HepG2 (cell line): ENCODE measurements around the gene ZNF625. TPM values are rescaled to one million over a fixed set of nuclear protein-coding genes. Genes with fewer than 3 reads are reported as not detected.
A peak's percentile ranks its signal among the peaks of the same experiment; 100 is the strongest.

ENCODE experiments used
- ARNT2 ChIP-seq: sonication (generic); formaldehyde crosslinking; IDR thresholded peaks from 2 replicates; pipeline ENCODE4 v1.8.0; 2022; ENCODE audit warnings: mild to moderate bottlenecking, low read depth, missing genetic modification reagents, moderate library complexity
- BCLAF1 ChIP-seq: fragments of 450-650 bp; IDR thresholded peaks from 2 replicates; pipeline ENCODE4 v1.6.1; 2017; ENCODE audit warnings: mild to moderate bottlenecking
- DNMT1 ChIP-seq: sonication (generic); formaldehyde crosslinking; IDR thresholded peaks from 2 replicates; pipeline ENCODE4 v1.5.1; 2020; ENCODE audit warnings: mild to moderate bottlenecking, missing genetic modification reagents
- HMGA1 ChIP-seq: sonication (generic); formaldehyde crosslinking; conservative IDR thresholded peaks from 2 replicates; pipeline ENCODE4 v1.4.0; 2020; ENCODE audit warnings: missing genetic modification reagents
- HMGXB4 ChIP-seq, 2 experiments: sonication (generic) in 1 of 2; formaldehyde crosslinking in 1 of 2; IDR thresholded peaks; 2 replicates each; pipeline versions ENCODE4 v1.4.0 to v1.6.1; 2018 to 2020; ENCODE audit warnings: missing genetic modification reagents in 2 of 2, borderline replicate concordance in 1 of 2, low read depth in 1 of 2, mild to moderate bottlenecking in 1 of 2, missing biosample characterization in 1 of 2
- HNRNPH1 ChIP-seq: fragments of 200-400 bp; formaldehyde crosslinking; optimal IDR thresholded peaks from 2 replicates; pipeline ENCODE3; 2017; ENCODE audit warnings: mild to moderate bottlenecking, low read depth, low read length
- JUN ChIP-seq: sonication (generic); formaldehyde crosslinking; IDR thresholded peaks from 2 replicates; pipeline ENCODE4 v1.4.0; 2020; ENCODE audit warnings: mild to moderate bottlenecking, missing genetic modification reagents
- KLF6 ChIP-seq: IDR thresholded peaks from 2 replicates; pipeline ENCODE4 v1.8.0; 2016; ENCODE audit warnings: missing biosample characterization, missing genetic modification reagents
- LCORL ChIP-seq, 2 experiments: fragments of 450-650 bp in 1 of 2; sonication (generic) in 1 of 2; formaldehyde crosslinking in 1 of 2; IDR thresholded peaks; 2 replicates each; pipeline versions ENCODE4 v1.5.0 to v1.6.1; 2017 to 2020; ENCODE audit warnings: antibody characterized with exemption in 1 of 2, missing genetic modification reagents in 1 of 2
- NFE2 ChIP-seq: sonication (generic); formaldehyde crosslinking; IDR thresholded peaks from 2 replicates; pipeline ENCODE4 v1.4.0; 2020; ENCODE audit warnings: missing genetic modification reagents
- NR1H2 ChIP-seq: sonication (generic); formaldehyde crosslinking; IDR thresholded peaks from 2 replicates; pipeline ENCODE4 v1.8.1; 2022; ENCODE audit warnings: low read depth, missing genetic modification reagents, borderline replicate concordance
- PCBP2 ChIP-seq: fragments of 200-400 bp; formaldehyde crosslinking; optimal IDR thresholded peaks from 2 replicates; pipeline ENCODE3; 2018; ENCODE audit warnings: low read length, low read depth; ENCODE audit not compliant: poor library complexity, severe bottlenecking
- SATB2 ChIP-seq: sonication (generic); formaldehyde crosslinking; IDR thresholded peaks from 2 replicates; pipeline ENCODE4 v1.5.0; 2020; ENCODE audit warnings: missing genetic modification reagents
- SKI ChIP-seq: fragments of 450-650 bp; IDR thresholded peaks from one replicate; pipeline ENCODE4 v1.6.1; 2018; ENCODE audit warnings: mild to moderate bottlenecking; ENCODE audit not compliant: partially characterized antibody
- SP5 ChIP-seq: IDR thresholded peaks from 2 replicates; pipeline ENCODE4 v1.6.1; 2016; ENCODE audit warnings: low read depth, borderline replicate concordance
- THYN1 ChIP-seq: sonication (generic); formaldehyde crosslinking; IDR thresholded peaks from 2 replicates; pipeline ENCODE4 v1.8.1; 2023; ENCODE audit warnings: low read depth, mild to moderate bottlenecking, moderate library complexity, missing genetic modification reagents, borderline replicate concordance
- XBP1 ChIP-seq: sonication (generic); formaldehyde crosslinking; IDR thresholded peaks from 2 replicates; pipeline ENCODE4 v1.5.0; 2020; ENCODE audit warnings: missing genetic modification reagents
- ZNF230 ChIP-seq: sonication (generic); formaldehyde crosslinking; IDR thresholded peaks from 2 replicates; pipeline ENCODE4 v1.4.0; 2020; ENCODE audit warnings: mild to moderate bottlenecking, missing genetic modification reagents
- ZNF543 ChIP-seq: sonication (generic); formaldehyde crosslinking; IDR thresholded peaks from 2 replicates; pipeline ENCODE4 v1.4.0; 2020; ENCODE audit warnings: mild to moderate bottlenecking, missing genetic modification reagents
- ZNF670 ChIP-seq: sonication (generic); formaldehyde crosslinking; IDR thresholded peaks from 2 replicates; pipeline ENCODE4 v1.8.0; 2022; ENCODE audit warnings: mild to moderate bottlenecking, missing genetic modification reagents, borderline replicate concordance
- ZNF7 ChIP-seq: IDR thresholded peaks from 2 replicates; pipeline ENCODE4 v1.6.1; 2016; ENCODE audit warnings: missing biosample characterization, missing genetic modification reagents
- ZNF800 ChIP-seq: sonication (generic); formaldehyde crosslinking; IDR thresholded peaks from 2 replicates; pipeline ENCODE4 v1.4.0; 2020; ENCODE audit warnings: missing genetic modification reagents
- polyA plus RNA-seq, 8 experiments: library from polyadenylated mRNA; depleted of rRNA in 3 of 8; stranded (reverse) in 7 of 8; unstranded in 1 of 8; fragments of >200 nt; fragmentation: Illumina TruSeq in 4 of 8; extraction: Trizol in 4 of 8; gene quantifications; 2 replicates each; pipeline versions ENCODE4 v1.2.1 to v1.2.3, GENCODE V29; 2011 to 2016; ENCODE audit warnings: low read depth in 4 of 8, missing spikeins in 1 of 8, mixed read lengths in 1 of 8; ENCODE audit not compliant: insufficient read depth in 1 of 8
- total RNA-seq, 5 experiments: library from RNA; depleted of rRNA; stranded (reverse); fragments of >200 nt; fragmentation: Illumina TruSeq; extraction: Trizol; gene quantifications; 2 replicates each; pipeline ENCODE4 v1.2.3, GENCODE V29; 2016; ENCODE audit warnings: low read depth in 1 of 5

Gene ZNF625
- total and polyA plus RNA-seq, 2 of the 13 experiments (the other 11 are each of a cell fraction or from before 2014, with no cell fraction given): 1.7 to 12.2 TPM

- TF ChIP-seq BCLAF1 (no peak), SKI (no peak), ZNF670 (CRISPR knock-in tag) (no peak), ZNF230 (CRISPR knock-in tag) (peak; percentile 86), SP5 (CRISPR knock-in tag) (no peak), ZNF7 (no peak), ARNT2 (CRISPR knock-in tag) (peak; percentile 80), NR1H2 (CRISPR knock-in tag) (0 out of 2 replicates have a peak, but pooled peaks have one; percentile 55), THYN1 (no peak), HMGXB4 (CRISPR knock-in tag; IDR thresholded peaks at IDR 0.05; ENCODE audit: borderline replicate concordance in 1 of 2, low read depth in 1 of 2) (peak; percentile 73 to 76), JUN (no peak; the same call in 1 of the 2 replicates), XBP1 (CRISPR knock-in tag) (no peak), HMGA1 (no peak), NFE2 (CRISPR knock-in tag) (no peak), KLF6 (CRISPR knock-in tag) (peak; percentile 60; the same call in 1 of the 2 replicates), ZNF800 (CRISPR knock-in tag) (peak; percentile 81), ZNF543 (peak; percentile 74; the same call in 1 of the 2 replicates), DNMT1 (CRISPR knock-in tag) (no peak), LCORL (IDR thresholded peaks at IDR 0.05) (no peak), LCORL (CRISPR knock-in tag; IDR thresholded peaks at IDR 0.05) (peak; percentile 45), PCBP2 (no peak), HNRNPH1 (no peak), SATB2 (CRISPR knock-in tag) (no peak)
Observed at GRCh38 chr19:12156223-12157058, at the start of gene ZNF625 (continued).
